Measurements from ENCODE around the gene CNIH3. TPM values are rescaled to one million over a fixed set of nuclear protein-coding genes. Genes with fewer than 3 reads are reported as not detected.

The CNIH3 gene
- total and polyA plus RNA-seq, 2 donors (not counting 1 experiment from before 2014, with no cell fraction given): 3.7 to 28.1 TPM

DNA sequence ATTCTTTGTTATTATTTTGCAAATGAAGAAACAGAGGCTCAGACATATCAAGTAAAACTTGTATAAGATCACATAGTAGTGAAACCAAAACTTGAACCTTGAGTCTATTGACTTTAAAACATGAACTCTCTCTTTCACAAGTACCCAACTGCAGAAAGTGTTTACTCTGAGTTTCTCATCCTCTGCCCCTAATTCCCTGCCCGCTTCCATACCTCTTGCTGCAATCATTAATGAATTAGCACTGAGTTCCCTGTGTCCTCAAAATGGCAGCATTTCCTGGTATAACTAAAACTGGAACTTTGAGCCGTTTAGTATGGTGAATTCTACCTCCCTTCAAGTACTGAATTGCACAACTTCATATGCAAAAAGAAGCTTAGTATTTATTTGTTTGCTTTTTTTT, 165.7 kb downstream of the CNIH3 start:
- Histone ChIP-seq H2AFZ (ENCODE audit: low read length) (no peak overlapping the region), H3K4me1 (ENCODE audit: control insufficient read depth, extremely low read depth, insufficient read depth, low read length) (peaks cover 10% of the 10 kb centered on the region), H3K4me3 (replicated peaks in 1 of 4; ENCODE audit: control extremely low read depth in 1 of 4, insufficient read depth in 1 of 4, low read depth in 3 of 4, low read length in 4 of 4) (no peak overlapping the region), H3K79me2 (ENCODE audit: control insufficient read depth, insufficient read depth, low read length) (no peaks in the 10 kb centered on the region), H4K20me1 (ENCODE audit: control insufficient read depth, extremely low read depth, insufficient read depth, low read length) (no peaks in the 10 kb centered on the region), H3K4me2 (ENCODE audit: extremely low read depth, insufficient read depth, low read length) (no peak overlapping the region), H3K27ac (ENCODE audit: insufficient read depth, low read length) (no peak overlapping the region), H3K36me3 (ENCODE audit: control insufficient read depth, insufficient read depth, low read length) (no peaks in the 10 kb centered on the region), H3K9ac (ENCODE audit: insufficient read depth, low read length) (no peak overlapping the region), H3K27me3 (ENCODE audit: control insufficient read depth, insufficient read depth, low read length) (no peaks in the 10 kb centered on the region), H3K9me3 (ENCODE audit: control insufficient read depth, insufficient read depth, low read depth, low read length) (no peaks in the 10 kb centered on the region)
- no peak for DNase-seq (ENCODE audit: low read depth in 2 of 2)
- TF ChIP-seq, protein P1, sequence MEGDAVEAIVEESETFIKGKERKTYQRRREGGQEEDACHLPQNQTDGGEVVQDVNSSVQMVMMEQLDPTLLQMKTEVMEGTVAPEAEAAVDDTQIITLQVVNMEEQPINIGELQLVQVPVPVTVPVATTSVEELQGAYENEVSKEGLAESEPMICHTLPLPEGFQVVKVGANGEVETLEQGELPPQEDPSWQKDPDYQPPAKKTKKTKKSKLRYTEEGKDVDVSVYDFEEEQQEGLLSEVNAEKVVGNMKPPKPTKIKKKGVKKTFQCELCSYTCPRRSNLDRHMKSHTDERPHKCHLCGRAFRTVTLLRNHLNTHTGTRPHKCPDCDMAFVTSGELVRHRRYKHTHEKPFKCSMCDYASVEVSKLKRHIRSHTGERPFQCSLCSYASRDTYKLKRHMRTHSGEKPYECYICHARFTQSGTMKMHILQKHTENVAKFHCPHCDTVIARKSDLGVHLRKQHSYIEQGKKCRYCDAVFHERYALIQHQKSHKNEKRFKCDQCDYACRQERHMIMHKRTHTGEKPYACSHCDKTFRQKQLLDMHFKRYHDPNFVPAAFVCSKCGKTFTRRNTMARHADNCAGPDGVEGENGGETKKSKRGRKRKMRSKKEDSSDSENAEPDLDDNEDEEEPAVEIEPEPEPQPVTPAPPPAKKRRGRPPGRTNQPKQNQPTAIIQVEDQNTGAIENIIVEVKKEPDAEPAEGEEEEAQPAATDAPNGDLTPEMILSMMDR (conservative IDR thresholded peaks at IDR 0.05 in 1 of 2, IDR thresholded peaks at IDR 0.05 in 1 of 2; ENCODE audit: low read depth in 1 of 2, low read length in 2 of 2): no peak
- TF ChIP-seq EZH2 (IDR thresholded peaks at IDR 0.05; ENCODE audit: low read length, missing control alignments): no peak

DNA sequence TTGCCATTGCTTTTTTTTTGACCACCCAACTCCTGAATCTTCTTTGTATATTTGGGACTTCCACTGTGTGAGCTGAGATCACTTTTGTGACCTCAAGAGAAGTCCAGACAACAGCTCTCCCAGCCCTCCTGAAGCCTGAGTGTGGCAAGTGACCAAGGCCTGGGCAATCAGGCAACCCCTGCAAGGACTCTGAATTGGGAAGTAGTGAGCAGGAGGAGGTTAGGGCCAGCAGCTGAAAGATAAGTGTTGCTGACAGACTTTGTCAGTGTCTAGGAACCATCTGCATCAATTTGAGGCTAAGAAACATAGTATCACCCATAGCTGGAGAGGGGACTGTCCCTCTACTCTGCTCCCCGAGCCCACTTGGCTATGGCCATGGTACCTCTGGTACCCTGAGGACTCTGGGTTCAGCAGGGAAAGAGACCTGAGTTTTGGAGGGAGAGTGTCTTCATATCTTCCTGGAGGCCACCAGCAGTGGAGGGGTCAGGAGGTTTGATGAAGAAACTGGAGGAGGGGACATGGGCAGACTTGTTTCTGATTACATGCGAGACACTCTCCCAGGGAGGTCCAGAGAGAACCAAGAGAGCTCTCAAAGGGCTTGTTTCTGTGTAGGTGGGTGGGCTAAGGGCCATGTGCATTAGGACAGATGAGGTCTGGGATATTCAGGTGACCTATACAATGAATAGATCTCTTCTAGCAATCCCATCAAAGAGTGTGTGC, 166.3 kb downstream of the CNIH3 start:
- no peaks in the 10 kb centered on the region for H4K20me1 ChIP-seq (ENCODE audit: control insufficient read depth, extremely low read depth, insufficient read depth, low read length)
- no peaks in the 10 kb centered on the region for H3K36me3 ChIP-seq (ENCODE audit: control insufficient read depth, insufficient read depth, low read length)
- no peaks in the 10 kb centered on the region for H3K79me2 ChIP-seq (ENCODE audit: control insufficient read depth, insufficient read depth, low read length)
- TF ChIP-seq EZH2 (IDR thresholded peaks at IDR 0.05; ENCODE audit: low read length, missing control alignments): no peak
- TF ChIP-seq, protein P1 (conservative IDR thresholded peaks at IDR 0.05 in 1 of 2, IDR thresholded peaks at IDR 0.05 in 1 of 2; ENCODE audit: low read depth in 1 of 2, low read length in 2 of 2): no peak
- no peak for DNase-seq (ENCODE audit: low read depth in 2 of 2)
- no peak overlapping the region for H2AFZ ChIP-seq (ENCODE audit: low read length)
- H3K27me3 ChIP-seq (ENCODE audit: control insufficient read depth, insufficient read depth, low read length): no peaks in the 10 kb centered on the region
- no peak overlapping the region for H3K4me2 ChIP-seq (ENCODE audit: extremely low read depth, insufficient read depth, low read length)
- peaks cover 10% of the 10 kb centered on the region for H3K4me1 ChIP-seq (ENCODE audit: control insufficient read depth, extremely low read depth, insufficient read depth, low read length)
- no peak overlapping the region for H3K27ac ChIP-seq (ENCODE audit: insufficient read depth, low read length)
- H3K9ac ChIP-seq (ENCODE audit: insufficient read depth, low read length): no peak overlapping the region
- no peak overlapping the region for H3K4me3 ChIP-seq (replicated peaks in 1 of 4; ENCODE audit: control extremely low read depth in 1 of 4, insufficient read depth in 1 of 4, low read depth in 3 of 4, low read length in 4 of 4)
- no peaks in the 10 kb centered on the region for H3K9me3 ChIP-seq (ENCODE audit: control insufficient read depth, insufficient read depth, low read depth, low read length)

DNA sequence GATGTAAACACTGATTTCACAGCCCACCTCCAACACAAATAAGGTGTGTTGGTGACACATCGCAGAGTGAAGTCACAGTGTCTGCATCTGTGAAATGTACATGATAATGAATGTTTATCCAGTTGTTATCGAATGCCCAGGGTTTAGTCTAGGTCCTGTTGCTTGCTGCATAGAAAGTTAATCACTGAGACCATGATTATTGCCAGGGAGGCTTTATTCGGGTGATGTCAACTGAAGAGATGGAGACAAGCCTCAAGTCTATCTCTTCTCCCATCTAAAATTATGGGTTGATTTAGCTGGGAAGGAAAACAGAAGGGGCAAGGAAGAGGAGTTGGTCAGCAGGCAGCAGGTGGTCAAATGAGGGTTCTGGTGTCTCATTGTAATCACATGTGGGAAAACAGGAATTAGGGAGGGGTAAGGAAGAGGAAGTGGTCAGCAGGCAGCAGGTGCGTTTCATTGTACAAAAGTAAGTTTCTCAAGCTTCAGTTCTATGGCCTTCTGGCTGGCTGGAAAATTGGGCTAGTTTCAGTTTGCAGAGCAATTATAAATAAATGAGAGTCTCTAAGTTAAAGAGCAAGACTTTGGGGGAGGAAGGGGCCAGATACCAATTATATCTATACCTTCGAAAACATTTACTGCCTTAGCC, 167.0 kb downstream of the CNIH3 start:
- Histone ChIP-seq H3K4me1 (ENCODE audit: control insufficient read depth, extremely low read depth, insufficient read depth, low read length) (peaks cover 10% of the 10 kb centered on the region), H3K4me3 (replicated peaks in 1 of 4; ENCODE audit: control extremely low read depth in 1 of 4, insufficient read depth in 1 of 4, low read depth in 3 of 4, low read length in 4 of 4) (no peak overlapping the region), H3K27me3 (ENCODE audit: control insufficient read depth, insufficient read depth, low read length) (no peaks in the 10 kb centered on the region), H3K9ac (ENCODE audit: insufficient read depth, low read length) (no peak overlapping the region), H3K79me2 (ENCODE audit: control insufficient read depth, insufficient read depth, low read length) (no peaks in the 10 kb centered on the region), H2AFZ (ENCODE audit: low read length) (no peak overlapping the region), H3K36me3 (ENCODE audit: control insufficient read depth, insufficient read depth, low read length) (no peaks in the 10 kb centered on the region), H3K9me3 (ENCODE audit: control insufficient read depth, insufficient read depth, low read depth, low read length) (no peaks in the 10 kb centered on the region), H3K27ac (ENCODE audit: insufficient read depth, low read length) (no peak overlapping the region), H4K20me1 (ENCODE audit: control insufficient read depth, extremely low read depth, insufficient read depth, low read length) (no peaks in the 10 kb centered on the region), H3K4me2 (ENCODE audit: extremely low read depth, insufficient read depth, low read length) (no peak overlapping the region)
- TF ChIP-seq EZH2 (IDR thresholded peaks at IDR 0.05; ENCODE audit: low read length, missing control alignments): no peak
- TF ChIP-seq, protein P1 (conservative IDR thresholded peaks at IDR 0.05 in 1 of 2, IDR thresholded peaks at IDR 0.05 in 1 of 2; ENCODE audit: low read depth in 1 of 2, low read length in 2 of 2): no peak
- DNase-seq (ENCODE audit: low read depth in 2 of 2): no peak

All from fibroblast of lung (primary cell).